SK-N-SH treated with all-trans-retinoic acid at 6 μM for 48 hours (cell line): ENCODE data around the gene ESR2.

Experiments used
- ATAC-seq: fragments of 200-7000 bp; cut with Tn5 transposase; 3 replicates; pipeline ENCODE4 v1.9.1; 2020; ENCODE audit warnings: mild to moderate bottlenecking, moderate library complexity
- CSDC2 ChIP-seq: fragments of 250-450 bp; sonication (Bioruptor Pico); IDR thresholded peaks from 2 replicates; pipeline ENCODE4 v1.5.0; 2020; ENCODE audit warnings: mild to moderate bottlenecking, moderate library complexity
- CSRNP3 ChIP-seq: fragments of 250-450 bp; sonication (Bioruptor Pico); IDR thresholded peaks from 2 replicates; pipeline ENCODE4 v1.5.1; 2021; ENCODE audit warnings: mild to moderate bottlenecking, moderate library complexity
- GLIS3 ChIP-seq: fragments of 250-450 bp; sonication (Bioruptor Pico); IDR thresholded peaks from 2 replicates; pipeline ENCODE4 v1.5.0; 2020; ENCODE audit warnings: mild to moderate bottlenecking, moderate library complexity
- ISL1 ChIP-seq: fragments of 250-450 bp; sonication (Bioruptor Pico); IDR thresholded peaks from 2 replicates; pipeline ENCODE4 v2.1.2; 2022; ENCODE audit warnings: mild to moderate bottlenecking, moderate library complexity
- OSR1 ChIP-seq: fragments of 250-450 bp; sonication (Bioruptor Pico); IDR thresholded peaks from 2 replicates; pipeline ENCODE4 v1.8.0; 2022; ENCODE audit warnings: moderate library complexity, mild to moderate bottlenecking, inconsistent platforms
- PATZ1 ChIP-seq: fragments of 250-450 bp; sonication (Bioruptor Pico); IDR thresholded peaks from 2 replicates; pipeline ENCODE4 v1.8.0; 2020; ENCODE audit warnings: mild to moderate bottlenecking, moderate library complexity, borderline replicate concordance
- SNAI2 ChIP-seq: fragments of 250-450 bp; sonication (Bioruptor Pico); IDR thresholded peaks from 2 replicates; pipeline ENCODE4 v1.5.0; 2020; ENCODE audit warnings: mild to moderate bottlenecking, moderate library complexity
- TCF4 ChIP-seq: fragments of 250-450 bp; sonication (Bioruptor Pico); IDR thresholded peaks from 2 replicates; pipeline ENCODE4 v1.8.0; 2021; ENCODE audit warnings: mild to moderate bottlenecking, moderate library complexity, borderline replicate concordance
- ZFP3 ChIP-seq: fragments of 250-450 bp; sonication (Bioruptor Pico); IDR thresholded peaks from 2 replicates; pipeline ENCODE4 v1.5.0; 2020; ENCODE audit warnings: mild to moderate bottlenecking, moderate library complexity
- ZFP30 ChIP-seq: fragments of 450-650 bp; formaldehyde crosslinking; IDR thresholded peaks from 2 replicates; pipeline ENCODE4 v1.5.0; 2022; ENCODE audit warnings: mild to moderate bottlenecking, moderate library complexity
- ZNF565 ChIP-seq: fragments of 450-650 bp; formaldehyde crosslinking; conservative IDR thresholded peaks from 2 replicates; pipeline ENCODE4 v1.5.0; 2020; ENCODE audit warnings: low read depth, mild to moderate bottlenecking, moderate library complexity
- ZNF70 ChIP-seq: fragments of 450-650 bp; formaldehyde crosslinking; IDR thresholded peaks from 2 replicates; pipeline ENCODE4 v1.5.0; 2020; ENCODE audit warnings: mild to moderate bottlenecking, moderate library complexity
- ZNF8 ChIP-seq: fragments of 450-650 bp; formaldehyde crosslinking; IDR thresholded peaks from 2 replicates; pipeline ENCODE4 v1.5.0; 2020; ENCODE audit warnings: mild to moderate bottlenecking, moderate library complexity
- TF ChIP-seq, protein P1 (sequence below): fragments of 250-450 bp; sonication (Bioruptor Pico); IDR thresholded peaks from 2 replicates; pipeline ENCODE4 v1.5.0; 2020; ENCODE audit warnings: mild to moderate bottlenecking, moderate library complexity
- TF ChIP-seq, protein P2 (sequence below): fragments of 250-450 bp; sonication (Bioruptor Pico); IDR thresholded peaks from 2 replicates; pipeline ENCODE4 v1.8.0; 2021; ENCODE audit warnings: low read depth, mild to moderate bottlenecking, moderate library complexity, borderline replicate concordance
- TF ChIP-seq, protein P3 (sequence below): fragments of 250-450 bp; sonication (Bioruptor Pico); IDR thresholded peaks from 2 replicates; pipeline ENCODE4 v1.5.1; 2020; ENCODE audit warnings: low read depth, mild to moderate bottlenecking, moderate library complexity

Gene ESR2

GRCh38 chr14:64246688-64247087 lies 47.5 kb downstream of the ESR2 start:
- ATAC-seq: no peak
- TF ChIP-seq ZFP3 (CRISPR knock-in tag): no peak
- TF ChIP-seq, protein P1, sequence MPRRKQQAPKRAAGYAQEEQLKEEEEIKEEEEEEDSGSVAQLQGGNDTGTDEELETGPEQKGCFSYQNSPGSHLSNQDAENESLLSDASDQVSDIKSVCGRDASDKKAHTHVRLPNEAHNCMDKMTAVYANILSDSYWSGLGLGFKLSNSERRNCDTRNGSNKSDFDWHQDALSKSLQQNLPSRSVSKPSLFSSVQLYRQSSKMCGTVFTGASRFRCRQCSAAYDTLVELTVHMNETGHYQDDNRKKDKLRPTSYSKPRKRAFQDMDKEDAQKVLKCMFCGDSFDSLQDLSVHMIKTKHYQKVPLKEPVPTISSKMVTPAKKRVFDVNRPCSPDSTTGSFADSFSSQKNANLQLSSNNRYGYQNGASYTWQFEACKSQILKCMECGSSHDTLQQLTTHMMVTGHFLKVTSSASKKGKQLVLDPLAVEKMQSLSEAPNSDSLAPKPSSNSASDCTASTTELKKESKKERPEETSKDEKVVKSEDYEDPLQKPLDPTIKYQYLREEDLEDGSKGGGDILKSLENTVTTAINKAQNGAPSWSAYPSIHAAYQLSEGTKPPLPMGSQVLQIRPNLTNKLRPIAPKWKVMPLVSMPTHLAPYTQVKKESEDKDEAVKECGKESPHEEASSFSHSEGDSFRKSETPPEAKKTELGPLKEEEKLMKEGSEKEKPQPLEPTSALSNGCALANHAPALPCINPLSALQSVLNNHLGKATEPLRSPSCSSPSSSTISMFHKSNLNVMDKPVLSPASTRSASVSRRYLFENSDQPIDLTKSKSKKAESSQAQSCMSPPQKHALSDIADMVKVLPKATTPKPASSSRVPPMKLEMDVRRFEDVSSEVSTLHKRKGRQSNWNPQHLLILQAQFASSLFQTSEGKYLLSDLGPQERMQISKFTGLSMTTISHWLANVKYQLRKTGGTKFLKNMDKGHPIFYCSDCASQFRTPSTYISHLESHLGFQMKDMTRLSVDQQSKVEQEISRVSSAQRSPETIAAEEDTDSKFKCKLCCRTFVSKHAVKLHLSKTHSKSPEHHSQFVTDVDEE (CRISPR knock-in tag): no peak
- no peak for TF ChIP-seq ZFP30 (CRISPR knock-in tag)
- TF ChIP-seq ISL1 (CRISPR knock-in tag): no peak
- TF ChIP-seq CSDC2: no peak

- TF ChIP-seq, protein P2, sequence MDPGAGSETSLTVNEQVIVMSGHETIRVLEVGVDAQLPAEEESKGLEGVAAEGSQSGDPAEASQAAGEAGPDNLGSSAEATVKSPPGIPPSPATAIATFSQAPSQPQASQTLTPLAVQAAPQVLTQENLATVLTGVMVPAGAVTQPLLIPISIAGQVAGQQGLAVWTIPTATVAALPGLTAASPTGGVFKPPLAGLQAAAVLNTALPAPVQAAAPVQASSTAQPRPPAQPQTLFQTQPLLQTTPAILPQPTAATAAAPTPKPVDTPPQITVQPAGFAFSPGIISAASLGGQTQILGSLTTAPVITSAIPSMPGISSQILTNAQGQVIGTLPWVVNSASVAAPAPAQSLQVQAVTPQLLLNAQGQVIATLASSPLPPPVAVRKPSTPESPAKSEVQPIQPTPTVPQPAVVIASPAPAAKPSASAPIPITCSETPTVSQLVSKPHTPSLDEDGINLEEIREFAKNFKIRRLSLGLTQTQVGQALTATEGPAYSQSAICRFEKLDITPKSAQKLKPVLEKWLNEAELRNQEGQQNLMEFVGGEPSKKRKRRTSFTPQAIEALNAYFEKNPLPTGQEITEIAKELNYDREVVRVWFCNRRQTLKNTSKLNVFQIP (CRISPR knock-in tag): no peak
- no peak for TF ChIP-seq CSRNP3 (CRISPR knock-in tag)
- TF ChIP-seq, protein P1 (CRISPR knock-in tag): no peak
- no peak for TF ChIP-seq TCF4 (CRISPR knock-in tag)
- TF ChIP-seq ZNF70 (CRISPR knock-in tag): no peak
- TF ChIP-seq ZFP3 (CRISPR knock-in tag): no peak
- TF ChIP-seq, protein P3, sequence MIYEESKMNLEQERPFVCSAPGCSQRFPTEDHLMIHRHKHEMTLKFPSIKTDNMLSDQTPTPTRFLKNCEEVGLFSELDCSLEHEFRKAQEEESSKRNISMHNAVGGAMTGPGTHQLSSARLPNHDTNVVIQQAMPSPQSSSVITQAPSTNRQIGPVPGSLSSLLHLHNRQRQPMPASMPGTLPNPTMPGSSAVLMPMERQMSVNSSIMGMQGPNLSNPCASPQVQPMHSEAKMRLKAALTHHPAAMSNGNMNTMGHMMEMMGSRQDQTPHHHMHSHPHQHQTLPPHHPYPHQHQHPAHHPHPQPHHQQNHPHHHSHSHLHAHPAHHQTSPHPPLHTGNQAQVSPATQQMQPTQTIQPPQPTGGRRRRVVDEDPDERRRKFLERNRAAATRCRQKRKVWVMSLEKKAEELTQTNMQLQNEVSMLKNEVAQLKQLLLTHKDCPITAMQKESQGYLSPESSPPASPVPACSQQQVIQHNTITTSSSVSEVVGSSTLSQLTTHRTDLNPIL: no peak
- TF ChIP-seq OSR1 (CRISPR knock-in tag): no peak
- no peak for TF ChIP-seq GLIS3 (CRISPR knock-in tag)
- no peak for ATAC-seq
Measured at GRCh38 chr14:64245491-64245890, 48.7 kb downstream of the ESR2 start.

DNA sequence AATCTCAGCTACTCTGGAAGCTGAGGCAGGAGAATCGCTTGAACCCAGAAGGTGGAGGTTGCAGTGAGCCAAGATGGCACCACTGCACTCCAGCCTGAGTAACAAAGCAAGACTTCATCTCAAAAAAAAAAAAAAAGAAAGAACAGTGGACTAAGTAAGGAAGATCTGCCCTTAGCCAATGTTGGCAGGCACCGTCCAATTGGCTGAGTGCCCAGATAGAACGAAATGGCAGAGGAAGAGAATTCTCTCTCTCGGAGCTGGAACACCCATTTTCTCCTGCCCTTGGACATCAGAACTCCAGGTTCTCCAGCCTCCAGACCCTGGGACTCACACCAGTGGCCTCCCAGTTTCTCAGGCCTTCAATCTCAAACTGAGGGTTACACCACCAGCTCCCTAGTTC lies 49.9 kb downstream of the ESR2 start:
- TF ChIP-seq SNAI2 (no peak), TCF4 (CRISPR knock-in tag) (no peak), ZNF70 (CRISPR knock-in tag) (no peak), PATZ1 (CRISPR knock-in tag) (no peak), ZNF565 (CRISPR knock-in tag) (no peak), ISL1 (CRISPR knock-in tag) (no peak), ZFP30 (CRISPR knock-in tag) (no peak)

GRCh38 chr14:64238631-64239030 lies 55.5 kb downstream of the ESR2 start:
- no peak for ATAC-seq
- TF ChIP-seq, protein P1 (CRISPR knock-in tag): no peak
- TF ChIP-seq CSDC2: no peak
- TF ChIP-seq, protein P2 (CRISPR knock-in tag): no peak
- TF ChIP-seq ZNF8 (CRISPR knock-in tag): no peak
- TF ChIP-seq, protein P3: no peak

More for the DNA sequence above, 49.9 kb downstream of the ESR2 start:
- no peak for ATAC-seq
